Astrocyte of the cerebellum (primary cell): Measurements from ENCODE around the gene ADGRD1.

Experiments
- DNase-seq: peaks from one replicate; pipeline ENCODE4 v3.0.0-alpha.2; 2011; ENCODE audit warnings: low read depth
- H3K4me3 ChIP-seq: 2 replicates; pipeline ENCODE4 v1.5.1; 2011; ENCODE audit warnings: mild to moderate bottlenecking, low read depth, low read length, moderate library complexity
- CTCF ChIP-seq: IDR thresholded peaks from 2 replicates; pipeline ENCODE4 v1.5.1; 2012; ENCODE audit warnings: low read length, low read depth, moderate library complexity, mild to moderate bottlenecking; ENCODE audit errors: missing control alignments
- in situ Hi-C: cut with HindIII; loops from 2 replicates; pipeline ENCODE4 v1.10.0; 2017; ENCODE audit warnings: low sequenced_read_pairs

ADGRD1 gene

GRCh38 chr12:131105351-131105735 is 151.6 kb downstream of the ADGRD1 start:
- DNase-seq = no peak
- no peak overlapping the region for H3K4me3 ChIP-seq
- no peak for TF ChIP-seq CTCF
- in situ Hi-C loops = loop anchor here (10.0 kb wide), 1 partner anchor 599 kb away; no protein-coding TSS in a partner anchor

GRCh38 chr12:131105736-131106348 is 152.1 kb downstream of the ADGRD1 start:
- in situ Hi-C loops = loop anchor here (10.0 kb wide), 1 partner anchor 599 kb away; no protein-coding TSS in a partner anchor
- TF ChIP-seq CTCF = no peak
- DNase-seq = no peak
- no peak overlapping the region for H3K4me3 ChIP-seq

GRCh38 chr12:131106349-131106941 is 152.7 kb downstream of the ADGRD1 start:
- DNase-seq = no peak
- no peak for TF ChIP-seq CTCF
- H3K4me3 ChIP-seq = no peak overlapping the region
- in situ Hi-C loops = loop anchor here (10.0 kb wide), 1 partner anchor 598 kb away; no protein-coding TSS in a partner anchor

- DNase-seq = no peak
- in situ Hi-C loops = loop anchor here (10.0 kb wide), 1 partner anchor 596 kb away; no protein-coding TSS in a partner anchor
- H3K4me3 ChIP-seq = no peak overlapping the region
- TF ChIP-seq CTCF = no peak
Measured at GRCh38 chr12:131108177-131108955, 154.7 kb downstream of the ADGRD1 start.

GRCh38 chr12:131111446-131111845 is 157.7 kb downstream of the ADGRD1 start:
- H3K4me3 ChIP-seq = no peak overlapping the region
- DNase-seq = no peak
- no peak for TF ChIP-seq CTCF
- in situ Hi-C loops = no loop called here

GRCh38 chr12:131112021-131112420 is 158.3 kb downstream of the ADGRD1 start:
- DNase-seq = no peak
- in situ Hi-C loops = no loop called here
- no peak for TF ChIP-seq CTCF
- no peak overlapping the region for H3K4me3 ChIP-seq
